Colonic mucosa (tissue), 4 donors: ENCODE measurements around the gene CDH15. TPM values are rescaled to one million over a fixed set of nuclear protein-coding genes. Genes with fewer than 3 reads are reported as not detected.

Experiments used
- DNase-seq: peaks from one replicate; pipeline ENCODE4 v3.0.0-alpha.2; 2020
- H3K27ac ChIP-seq: fragments of 200-600 bp; one replicate; pipeline ENCODE4 v1.8.0; 2021
- H3K27me3 ChIP-seq: fragments of 200-600 bp; one replicate; pipeline ENCODE4 v1.8.0; 2021
- H3K36me3 ChIP-seq: fragments of 200-600 bp; one replicate; pipeline ENCODE4 v1.8.0; 2021
- H3K4me1 ChIP-seq: fragments of 200-600 bp; one replicate; pipeline ENCODE4 v1.8.0; 2021; ENCODE audit warnings: mild to moderate bottlenecking
- H3K4me3 ChIP-seq: fragments of 200-600 bp; one replicate; pipeline ENCODE4 v1.8.0; 2021
- H3K9ac ChIP-seq, 2 donors: one replicate each; pipeline ENCODE4 v1.7.0; 2013; ENCODE audit warnings: control low read depth in 2 of 2, low read depth in 2 of 2, low read length in 2 of 2
- H3K9me3 ChIP-seq: fragments of 200-600 bp; one replicate; pipeline ENCODE4 v1.8.0; 2021
- intact Hi-C: fragments of 100-400 bp; cut with DNase I; formaldehyde crosslinking; loops from one replicate; pipeline ENCODE4 v1.14.1; 2022
- total RNA-seq, 2 donors: library from RNA; stranded (reverse); fragmentation: NEBNext Ultra II Directional in 1 of 2; extraction: Animal tissue kit (Norgen Biotek cat#: 25700) in 1 of 2; gene quantifications; one replicate each; pipeline ENCODE4 v1.2.1, GENCODE V29; 2021
- TF ChIP-seq, protein P1 (sequence below): fragments of 200-600 bp; IDR thresholded peaks from one replicate; pipeline ENCODE4 v1.8.0; 2022; ENCODE audit warnings: antibody characterized with exemption, mild to moderate bottlenecking
- donor health status: healthy.
- donor health status: DM: no; HTN: no; CAD: no.
- donor health status: DM: no; HTN: no; CAD: no.

Gene CDH15
- total RNA-seq, 2 donors from 2014 or later = not detected

DNA sequence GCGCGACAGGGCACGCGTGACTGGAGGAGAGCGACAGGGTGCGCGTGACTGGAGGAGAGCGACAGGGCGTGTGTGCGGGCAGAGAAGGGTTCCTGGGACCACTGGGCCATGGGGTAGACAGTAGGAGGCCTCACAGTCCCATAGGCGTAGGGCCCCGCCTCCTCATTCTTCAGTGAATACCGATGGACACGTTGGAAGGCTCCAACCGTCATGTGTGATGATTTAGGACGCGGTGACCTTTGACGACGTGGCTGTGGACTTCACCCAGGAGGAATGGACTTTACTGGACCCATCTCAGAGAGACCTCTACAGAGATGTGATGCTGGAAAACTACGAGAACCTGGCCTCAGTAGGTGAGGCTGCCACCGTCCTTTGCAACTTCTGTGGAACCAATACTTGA, 51.4 kb downstream of the CDH15 start:
- no peak for DNase-seq
- intact Hi-C loops = no loop called here
- no peak overlapping the region for H3K27ac ChIP-seq
- no peak overlapping the region for H3K4me3 ChIP-seq
- H3K9ac ChIP-seq = no peak overlapping the region
- TF ChIP-seq, protein P1, sequence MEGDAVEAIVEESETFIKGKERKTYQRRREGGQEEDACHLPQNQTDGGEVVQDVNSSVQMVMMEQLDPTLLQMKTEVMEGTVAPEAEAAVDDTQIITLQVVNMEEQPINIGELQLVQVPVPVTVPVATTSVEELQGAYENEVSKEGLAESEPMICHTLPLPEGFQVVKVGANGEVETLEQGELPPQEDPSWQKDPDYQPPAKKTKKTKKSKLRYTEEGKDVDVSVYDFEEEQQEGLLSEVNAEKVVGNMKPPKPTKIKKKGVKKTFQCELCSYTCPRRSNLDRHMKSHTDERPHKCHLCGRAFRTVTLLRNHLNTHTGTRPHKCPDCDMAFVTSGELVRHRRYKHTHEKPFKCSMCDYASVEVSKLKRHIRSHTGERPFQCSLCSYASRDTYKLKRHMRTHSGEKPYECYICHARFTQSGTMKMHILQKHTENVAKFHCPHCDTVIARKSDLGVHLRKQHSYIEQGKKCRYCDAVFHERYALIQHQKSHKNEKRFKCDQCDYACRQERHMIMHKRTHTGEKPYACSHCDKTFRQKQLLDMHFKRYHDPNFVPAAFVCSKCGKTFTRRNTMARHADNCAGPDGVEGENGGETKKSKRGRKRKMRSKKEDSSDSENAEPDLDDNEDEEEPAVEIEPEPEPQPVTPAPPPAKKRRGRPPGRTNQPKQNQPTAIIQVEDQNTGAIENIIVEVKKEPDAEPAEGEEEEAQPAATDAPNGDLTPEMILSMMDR = no peak
- no peaks in the 10 kb centered on the region for H3K27me3 ChIP-seq
- no peaks in the 10 kb centered on the region for H3K9me3 ChIP-seq
- peaks cover 14% of the 10 kb centered on the region for H3K36me3 ChIP-seq
- H3K4me1 ChIP-seq = peaks cover 3% of the 10 kb centered on the region

DNA sequence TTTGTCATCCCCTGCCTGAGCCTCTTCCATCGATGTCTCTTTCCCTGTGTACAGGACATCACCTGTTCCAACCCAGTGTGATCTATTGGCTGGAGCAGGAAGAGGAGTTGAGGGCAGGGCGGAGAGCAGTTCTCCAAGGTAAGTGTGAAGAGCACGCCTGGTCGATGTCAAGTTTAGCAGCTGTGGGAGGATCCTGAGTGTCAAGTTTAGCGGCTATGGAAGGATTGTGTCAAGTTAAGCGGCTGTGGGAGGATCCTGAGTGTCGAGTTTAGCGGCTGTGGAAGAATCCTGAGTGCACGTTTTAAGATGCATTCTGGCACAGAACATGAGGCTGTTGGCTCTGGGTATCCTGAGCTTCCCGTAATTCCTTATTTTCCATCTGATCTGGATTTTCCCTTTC, 53.1 kb downstream of the CDH15 start:
- Histone ChIP-seq H3K27ac (no peak overlapping the region), H3K27me3 (no peaks in the 10 kb centered on the region), H3K9ac (no peak overlapping the region), H3K4me3 (no peak overlapping the region), H3K4me1 (no peaks in the 10 kb centered on the region), H3K36me3 (peaks cover 14% of the 10 kb centered on the region), H3K9me3 (no peaks in the 10 kb centered on the region)
- DNase-seq = no peak
- intact Hi-C loops = no loop called here
- TF ChIP-seq, protein P1 = no peak

- TF ChIP-seq, protein P1 = no peak
Measured at GRCh38 chr16:89230255-89230654, 58.7 kb downstream of the CDH15 start.

GRCh38 chr16:89232107-89232506, 60.6 kb downstream of the CDH15 start:
- Histone ChIP-seq H3K4me1 (no peaks in the 10 kb centered on the region), H3K9ac (no peak overlapping the region), H3K27me3 (no peaks in the 10 kb centered on the region), H3K4me3 (no peak overlapping the region), H3K36me3 (peaks cover 5% of the 10 kb centered on the region), H3K9me3 (no peaks in the 10 kb centered on the region), H3K27ac (no peak overlapping the region)
- DNase-seq = no peak
- intact Hi-C loops = no loop called here
- TF ChIP-seq, protein P1 = no peak

More at GRCh38 chr16:89230255-89230654, 58.7 kb downstream of the CDH15 start:
- Histone ChIP-seq H3K9me3 (no peaks in the 10 kb centered on the region), H3K27me3 (no peaks in the 10 kb centered on the region), H3K4me3 (no peak overlapping the region), H3K4me1 (no peaks in the 10 kb centered on the region), H3K27ac (no peak overlapping the region), H3K9ac (no peak overlapping the region), H3K36me3 (peaks cover 14% of the 10 kb centered on the region)
- no peak for DNase-seq
- intact Hi-C loops = no loop called here

GRCh38 chr16:89233678-89234490, 62.3 kb downstream of the CDH15 start:
- Histone ChIP-seq H3K4me1 (no peaks in the 10 kb centered on the region), H3K27me3 (no peaks in the 10 kb centered on the region), H3K36me3 (no peaks in the 10 kb centered on the region), H3K9me3 (no peaks in the 10 kb centered on the region), H3K9ac (no peak overlapping the region), H3K27ac (no peak overlapping the region), H3K4me3 (no peak overlapping the region)
- DNase-seq = no peak
- intact Hi-C loops = no loop called here
- TF ChIP-seq, protein P1 = no peak
